SW 1271 (cell line): Measurements from ENCODE around the gene SHTN1.

Experiments used
- DNase-seq, 2 experiments: peaks; one replicate each; lab custom pipeline; 2025; lab: John Stamatoyannopoulos, UW

The SHTN1 gene

GRCh38 chr10:116833986-116834985, 170.7 kb downstream of the SHTN1 start:
- no peak for DNase-seq

GRCh38 chr10:116831790-116832189, 173.2 kb downstream of the SHTN1 start:
- DNase-seq = no peak
